GM18858 (cell line): Measurements from ENCODE around the gene SCML1.

Source experiments
- ATAC-seq: cut with Tn5 transposase; IDR thresholded peaks from one replicate; pipeline ENCODE4 v1.9.1; 2021; ENCODE audit not compliant: unreplicated experiment

The SCML1 gene

DNA sequence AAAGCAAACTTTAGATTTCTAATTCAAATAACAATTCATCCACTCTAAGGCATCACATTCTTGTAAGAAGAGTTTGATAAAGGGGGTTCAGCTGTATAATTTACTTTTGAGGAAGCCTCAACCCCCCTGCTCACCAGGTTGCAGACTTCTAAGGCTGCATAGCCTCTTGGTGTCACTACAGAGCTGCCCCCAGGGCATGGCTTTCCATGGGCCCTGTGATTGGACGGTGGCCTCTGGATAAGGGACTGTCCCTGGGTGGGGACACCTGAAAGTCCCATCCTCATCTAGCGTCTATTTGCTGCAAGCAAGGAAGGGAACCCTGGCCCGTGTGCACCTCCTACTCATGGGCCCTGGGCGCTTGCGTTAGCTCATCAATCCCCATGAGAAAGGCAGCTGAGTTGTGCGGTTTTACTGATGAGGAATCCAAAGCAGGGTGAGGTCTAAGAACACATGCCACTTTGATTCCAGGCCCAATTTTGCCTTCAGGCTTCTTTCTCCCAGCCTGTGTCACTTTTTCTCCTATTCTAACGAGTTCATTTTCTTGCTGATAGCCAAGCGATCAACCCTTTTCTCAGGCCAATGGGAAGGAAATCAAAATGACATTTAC is 51.8 kb downstream of the SCML1 start:
- no peak for ATAC-seq

DNA sequence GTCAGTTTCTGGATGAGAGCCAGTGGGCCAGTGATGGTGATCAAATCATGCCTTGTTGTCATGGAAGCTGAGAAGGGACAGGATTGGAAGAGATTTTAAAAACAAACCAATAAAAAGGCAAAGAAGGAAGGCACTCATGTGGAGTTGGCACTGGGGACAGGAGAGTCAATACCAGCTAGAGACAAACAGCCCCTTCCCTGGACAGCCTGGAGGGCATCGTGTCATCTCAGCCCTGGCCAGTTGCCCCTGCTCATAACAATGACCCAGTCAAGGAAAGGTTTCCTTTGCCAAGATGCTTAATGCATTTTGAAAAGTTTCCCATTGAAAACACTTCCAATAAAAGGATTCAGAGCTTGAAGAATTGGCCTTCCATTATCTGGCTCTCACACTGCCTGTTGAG is 55.5 kb downstream of the SCML1 start:
- ATAC-seq, result no peak

GRCh38 chrX:17798921-17799320 is 61.6 kb downstream of the SCML1 start:
- no peak for ATAC-seq

GRCh38 chrX:17801431-17801830 is 64.1 kb downstream of the SCML1 start:
- no peak for ATAC-seq

DNA sequence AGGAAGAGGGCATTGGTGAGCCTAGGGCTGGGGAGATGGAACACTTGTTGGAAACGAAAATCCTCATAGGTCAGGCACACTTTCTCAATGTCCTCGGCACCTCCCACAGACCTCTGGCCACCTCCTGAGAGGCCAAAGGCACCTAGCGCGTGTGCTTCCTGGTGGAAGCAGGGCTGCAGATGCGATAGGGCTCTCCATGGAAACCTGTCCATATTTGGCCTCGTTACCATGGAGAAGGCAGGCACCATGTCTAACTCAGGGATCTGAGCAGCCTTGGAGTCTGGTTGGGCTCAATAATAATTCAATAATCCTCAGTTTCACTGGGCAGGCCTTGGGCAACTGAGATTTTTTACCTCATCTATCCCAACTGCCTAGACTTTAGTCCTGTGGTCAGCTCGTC is 65.5 kb downstream of the SCML1 start:
- no peak for ATAC-seq

GRCh38 chrX:17803449-17803848 is 66.2 kb downstream of the SCML1 start:
- ATAC-seq, result no peak
